ENCODE data around the gene ASTN2.

- TF ChIP-seq MXI1 (IDR thresholded peaks at IDR 0.05; ENCODE audit: low read depth, low read length) (no peak), BACH1 (IDR thresholded peaks at IDR 0.05; ENCODE audit: borderline replicate concordance) (no peak), USF1 (IDR thresholded peaks at IDR 0.05; ENCODE audit: borderline replicate concordance, extremely low read length, insufficient read depth, low read depth, low read length) (no peak), ZZZ3 (IDR thresholded peaks at IDR 0.05; ENCODE audit: control insufficient read depth, insufficient read length, low read depth) (no peak), CTCF (IDR thresholded peaks at IDR 0.05 in 2 of 3, conservative IDR thresholded peaks at IDR 0.05 in 1 of 3; ENCODE audit: control insufficient read depth in 2 of 3, extremely low read depth in 1 of 3, insufficient read depth in 1 of 3, low read depth in 3 of 3, low read length in 3 of 3) (no peak), E4F1 (IDR thresholded peaks at IDR 0.05; ENCODE audit: borderline replicate concordance, partially characterized antibody) (no peak), FOXK2 (IDR thresholded peaks at IDR 0.05) (no peak)
Observed at GRCh38 chr9:116943970-116944369, 470.9 kb downstream of the ASTN2 start.
